Measurements from ENCODE around the gene BMF. TPM values are rescaled to one million over a fixed set of nuclear protein-coding genes. Genes with fewer than 3 reads are reported as not detected.

The BMF gene
- total and polyA plus RNA-seq, 2 of the 4 experiments (the other 2 are of a cell fraction), result 2.4 to 2.9 TPM

- WGBS, 2 experiments (ENCODE audit: extremely low coverage in 2 of 2, insufficient read length in 1 of 2), result 60% methylated on average over 1 of the region's 27 CpGs; no CpG with 5 or more reads in 1 of the 2 experiments
- no peak overlapping the region for H3K4me2 ChIP-seq (ENCODE audit: low read depth, low read length)
- H2AK5ac ChIP-seq (ENCODE audit: low read depth, low read length), result no peak overlapping the region
These were observed 20.3 kb upstream of the BMF start for GRCh38 chr15:40128766-40129660.

More at GRCh38 chr15:40128766-40129660, 20.3 kb upstream of the BMF start:
- no peaks in the 10 kb centered on the region for H3K79me1 ChIP-seq (ENCODE audit: low read depth in 1 of 2, low read length in 2 of 2)
- H3K27ac ChIP-seq (ENCODE audit: insufficient read depth, low read length), result no peak overlapping the region
- no TSS peak for BruUV-seq (replicated peaks)
- in situ Hi-C loops (cut with MboI; ENCODE audit: low sequenced_read_pairs), result no loop called here
- H2BK120ac ChIP-seq (ENCODE audit: low read depth, low read length), result no peak overlapping the region
- no peak overlapping the region for H2AFZ ChIP-seq (replicated peaks; ENCODE audit: low read length, poor library complexity)
- H3K18ac ChIP-seq (ENCODE audit: low read depth, low read length), result no peak overlapping the region
- H4K5ac ChIP-seq (ENCODE audit: low read depth, low read length), result no peak overlapping the region
- DNase-seq (no peak), ATAC-seq (ENCODE audit: low read depth) (no peak)
- H3K9me3 ChIP-seq (ENCODE audit: control insufficient read depth, insufficient read depth, low read length), result no peaks in the 10 kb centered on the region
- no peak for TF ChIP-seq SMC3 (IDR thresholded peaks at IDR 0.05; ENCODE audit: low read depth, low read length)
- no peak for TF ChIP-seq MAFK (IDR thresholded peaks at IDR 0.05; ENCODE audit: low read depth, low read length)
- no peak for TF ChIP-seq ELK1 (IDR thresholded peaks at IDR 0.05; ENCODE audit: borderline replicate concordance, low read depth, low read length)
- no peak for TF ChIP-seq RCOR1 (IDR thresholded peaks at IDR 0.05; ENCODE audit: insufficient replicate concordance, low read length)
- TF ChIP-seq MAZ (IDR thresholded peaks at IDR 0.05; ENCODE audit: borderline replicate concordance, low read depth, low read length), result no peak
- TF ChIP-seq RFX5 (IDR thresholded peaks at IDR 0.05; ENCODE audit: low read depth, low read length), result no peak
- no peak for TF ChIP-seq POLR2A (IDR thresholded peaks at IDR 0.05; ENCODE audit: low read depth, low read length)
- no peak for TF ChIP-seq FOS (IDR thresholded peaks at IDR 0.05; ENCODE audit: low read depth, low read length)
- TF ChIP-seq CEBPB (IDR thresholded peaks at IDR 0.05; ENCODE audit: low read depth, low read length), result no peak
- no peak for TF ChIP-seq CTCF (conservative IDR thresholded peaks at IDR 0.05; ENCODE audit: low read depth, low read length)
- no peak for TF ChIP-seq NFE2L2 (IDR thresholded peaks at IDR 0.05; ENCODE audit: low read depth, low read length)
- no peak for TF ChIP-seq MXI1 (IDR thresholded peaks at IDR 0.05; ENCODE audit: borderline replicate concordance, low read depth, low read length)
- TF ChIP-seq USF2 (IDR thresholded peaks at IDR 0.05; ENCODE audit: low read depth, low read length), result no peak
- TF ChIP-seq RAD21 (IDR thresholded peaks at IDR 0.05; ENCODE audit: low read length), result no peak
- no peak for TF ChIP-seq BHLHE40 (IDR thresholded peaks at IDR 0.05; ENCODE audit: low read depth, low read length)
- no peak overlapping the region for H2BK5ac ChIP-seq (ENCODE audit: low read depth, low read length, poor library complexity, severe bottlenecking)
- no peak overlapping the region for H2BK15ac ChIP-seq (ENCODE audit: low read depth, low read length)
- POLR2A ChIA-PET (ENCODE audit: unreplicated experiment), result no interaction called here
- peaks cover 11% of the 10 kb centered on the region for H3K27me3 ChIP-seq (ENCODE audit: control insufficient read depth, insufficient read depth, low read length)
- CTCF ChIA-PET, result no interaction called here
- no peak overlapping the region for H4K8ac ChIP-seq (ENCODE audit: low read depth in 2 of 2, low read length in 2 of 2)
- H3K9me1 ChIP-seq (ENCODE audit: insufficient read depth, low read length), result no peaks in the 10 kb centered on the region
- no peak overlapping the region for H3K4ac ChIP-seq (ENCODE audit: low read depth, low read length)
- dilution Hi-C loops (cut with HindIII; ENCODE audit: low sequenced_read_pairs, unreplicated experiment), result no loop called here
- intact Hi-C loops (cut with micrococcal nuclease), result no loop called here
- no peak overlapping the region for H3K14ac ChIP-seq (replicated peaks; ENCODE audit: low read depth, low read length)
- H2AK9ac ChIP-seq (replicated peaks; ENCODE audit: low read depth, low read length, poor library complexity), result no peak overlapping the region
- H4K20me1 ChIP-seq (ENCODE audit: insufficient read depth, low read length), result no peaks in the 10 kb centered on the region
- H3K4me1 ChIP-seq (ENCODE audit: control insufficient read depth, insufficient read depth, low read length), result no peaks in the 10 kb centered on the region
- no peak overlapping the region for H3K4me3 ChIP-seq (ENCODE audit: insufficient read depth, low read depth, low read length)
- no peak overlapping the region for H3K23ac ChIP-seq (ENCODE audit: low read depth, low read length)
- no peak overlapping the region for H4K91ac ChIP-seq (ENCODE audit: insufficient read depth, low read depth, low read length)
- H3K36me3 ChIP-seq (ENCODE audit: control insufficient read depth, insufficient read depth, low read length), result no peaks in the 10 kb centered on the region
- no peak overlapping the region for H2BK20ac ChIP-seq (ENCODE audit: low read depth, low read length)
- no peak overlapping the region for H3K9ac ChIP-seq (ENCODE audit: low read depth, low read length)
- no peak overlapping the region for H3K56ac ChIP-seq (ENCODE audit: extremely low read depth, insufficient read depth, low read length)
